Transverse colon (tissue), 4 donors: ENCODE measurements around the gene ABO. TPM values are rescaled to one million over a fixed set of nuclear protein-coding genes. Genes with fewer than 3 reads are reported as not detected.
"Not testable (repeated sequence)": the region's sequence is repeated elsewhere in the genome, so short reads cannot be mapped to it uniquely, and the experiment has no call there.

Experiments used
- DNase-seq: peaks from one replicate; pipeline ENCODE4 v3.0.0-alpha.2; 2019
- H3K27ac ChIP-seq, 4 donors: fragments of 200-600 bp; sonication (generic); 2 replicates each; pipeline ENCODE4 v1.5.1; 2016 to 2018; ENCODE audit warnings: inconsistent platforms in 4 of 4
- H3K27me3 ChIP-seq: fragments of 200-600 bp; sonication (generic); 2 replicates; pipeline ENCODE4 v1.5.1; 2017; ENCODE audit warnings: inconsistent platforms
- H3K36me3 ChIP-seq, 4 donors: fragments of 200-600 bp; sonication (generic); 2 replicates each; pipeline ENCODE4 v1.5.1; 2017 to 2019; ENCODE audit warnings: inconsistent platforms in 4 of 4
- H3K4me1 ChIP-seq, 4 donors: fragments of 200-600 bp; sonication (generic); 2 replicates each; pipeline ENCODE4 v1.5.1; 2017 to 2020; ENCODE audit warnings: inconsistent platforms in 4 of 4
- H3K4me3 ChIP-seq, 4 donors: fragments of 200-600 bp; sonication (generic); 1 replicate in 1 of 4; 2 replicates in 3 of 4; pipeline versions ENCODE4 v1.5.1 to v1.6.1; 2017 to 2019; ENCODE audit warnings: inconsistent platforms in 4 of 4
- H3K9me3 ChIP-seq, 2 donors: fragments of 200-600 bp; sonication (generic); 2 replicates each; pipeline ENCODE4 v1.5.1; 2017 to 2019; ENCODE audit warnings: inconsistent platforms in 2 of 2
- CTCF ChIP-seq, 5 experiments: fragments of 200-600 bp in 3 of 5; fragments of 450-650 bp in 2 of 5; sonication (generic) in 3 of 5; IDR thresholded peaks; 1 replicate in 2 of 5; 2 replicates in 3 of 5; pipeline ENCODE4 v1.5.1; 2016 to 2017; ENCODE audit warnings: antibody characterized with exemption in 5 of 5, inconsistent platforms in 3 of 5, mild to moderate bottlenecking in 2 of 5, moderate library complexity in 1 of 5
- EP300 ChIP-seq: sonication (generic); formaldehyde crosslinking; IDR thresholded peaks from one replicate; pipeline ENCODE4 v1.6.1; 2017; ENCODE audit warnings: antibody characterized with exemption, low read depth
- POLR2A ChIP-seq: fragments of 450-650 bp; IDR thresholded peaks from one replicate; pipeline ENCODE4 v1.6.1; 2016; ENCODE audit warnings: antibody characterized with exemption, mild to moderate bottlenecking, moderate library complexity
- POLR2AphosphoS5 ChIP-seq, 3 donors: sonication (generic); formaldehyde crosslinking; IDR thresholded peaks; one replicate each; pipeline ENCODE4 v1.6.1; 2016; ENCODE audit warnings: antibody characterized with exemption in 3 of 3
- WGBS, 2 donors: methylation state at CpG; one replicate each; pipeline ENCODE4 v1.1.5; 2018; ENCODE audit warnings: low coverage in 1 of 2; 5-methylcytosine and 5-hydroxymethylcytosine counted together
- in situ Hi-C, 4 donors: fragments of 200-750 bp; cut with MboI; loops; one replicate each; pipeline versions ENCODE4 v1.15.0 to v1.15.1; 2017; ENCODE audit warnings: low sequenced_read_pairs in 3 of 4, low pct_ligation_motif_present in 1 of 4, low pct_unique_long_range_greater_than_20kb in 1 of 4
- intact Hi-C: fragments of 100-400 bp; cut with DNase I; formaldehyde crosslinking; loops from one replicate; pipeline ENCODE4 v1.15.1; 2023; ENCODE audit warnings: low total_unique reads
- total RNA-seq, 4 donors: library from RNA; depleted of rRNA; stranded (reverse); fragments of >200 nt; gene quantifications; one replicate each; pipeline ENCODE4 v1.1.0, GENCODE V29; 2016

ABO gene
- total RNA-seq, 4 donors from 2014 or later, result 77.4 to 199 (median 141) TPM

DNA sequence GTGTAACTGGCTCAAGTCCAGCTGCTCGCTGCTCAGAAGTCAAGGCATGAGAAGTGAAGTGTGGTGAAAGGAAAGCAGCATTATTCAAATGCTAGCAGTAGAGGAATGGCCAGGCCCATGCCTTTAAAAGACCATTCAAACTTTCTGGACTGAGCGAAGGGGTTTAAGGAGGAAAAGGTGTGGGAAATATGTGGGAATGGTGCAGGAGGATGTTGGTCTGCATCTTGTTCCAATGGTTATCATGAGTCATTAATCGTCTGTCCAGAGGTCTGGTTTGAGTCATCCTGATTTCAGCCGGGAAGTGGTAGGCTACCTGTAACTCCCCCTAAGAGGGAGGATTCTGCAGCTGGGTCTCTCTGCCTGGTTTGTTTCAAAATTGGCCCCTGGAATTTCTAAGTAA is 60.7 kb downstream of the ABO start:
- H3K4me1 ChIP-seq, H3K4me3 ChIP-seq, DNase-seq, H3K36me3 ChIP-seq, H3K27ac ChIP-seq, in situ Hi-C loops, intact Hi-C loops, H3K9me3 ChIP-seq: not testable (repeated sequence)
- WGBS, 2 donors, result 33 to 59% methylated on average over 1 to 4 of the region's 4 CpGs
- peaks cover 17% of the 10 kb centered on the region for H3K27me3 ChIP-seq

DNA sequence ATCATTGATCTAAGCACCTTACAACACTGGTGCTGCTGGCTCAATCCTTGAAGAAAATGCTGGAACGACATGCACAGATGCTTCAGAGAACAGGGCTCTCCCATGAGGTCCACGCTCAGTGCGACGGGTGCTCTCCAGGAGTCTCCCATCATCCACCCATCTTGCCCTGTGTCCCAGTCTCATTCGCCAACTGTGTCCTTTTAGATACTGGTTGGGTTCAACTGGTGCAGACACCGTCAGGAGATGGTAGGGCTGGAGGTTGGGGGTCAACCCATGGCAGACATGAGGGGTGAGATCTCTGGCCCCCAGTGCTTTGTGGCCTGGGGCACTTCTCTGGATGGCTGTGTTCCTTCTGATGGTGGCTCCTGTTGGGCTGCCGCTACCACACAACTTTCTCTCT is 64.4 kb downstream of the ABO start:
- TF ChIP-seq POLR2A, result no peak
- TF ChIP-seq CTCF (IDR thresholded peaks at IDR 0.05), result no peak
- TF ChIP-seq EP300, result no peak
- no peak for TF ChIP-seq POLR2AphosphoS5 (IDR thresholded peaks at IDR 0.05)

GRCh38 chr9:133210202-133210532 is 64.8 kb downstream of the ABO start:
- intact Hi-C loops, result no loop called here
- Histone ChIP-seq H3K4me1 (no peaks in the 10 kb centered on the region), H3K4me3 (no peak overlapping the region), H3K27me3 (peaks cover 12% of the 10 kb centered on the region), H3K27ac (no peak overlapping the region), H3K36me3 (no peaks in the 10 kb centered on the region), H3K9me3 (no peaks in the 10 kb centered on the region)
- TF ChIP-seq POLR2AphosphoS5 (IDR thresholded peaks at IDR 0.05), result no peak
- no peak for TF ChIP-seq POLR2A
- TF ChIP-seq CTCF (IDR thresholded peaks at IDR 0.05), result no peak
- no peak for TF ChIP-seq EP300
- in situ Hi-C loops, result no loop called here
- WGBS, 2 donors, result 43% methylated on average over 7 of the region's 7 CpGs; no CpG with 5 or more reads in 1 of the 2 donors
- DNase-seq, result no peak

More for the DNA sequence above, 64.4 kb downstream of the ABO start:
- intact Hi-C loops, result no loop called here
- Histone ChIP-seq H3K4me1 (no peaks in the 10 kb centered on the region), H3K36me3 (no peaks in the 10 kb centered on the region), H3K4me3 (no peak overlapping the region), H3K9me3 (no peaks in the 10 kb centered on the region), H3K27ac (no peak overlapping the region), H3K27me3 (peaks cover 17% of the 10 kb centered on the region)
- in situ Hi-C loops, result no loop called here
- no peak for DNase-seq
- WGBS, 2 donors, result 84% methylated on average over 7 of the region's 7 CpGs; no CpG with 5 or more reads in 1 of the 2 donors

- intact Hi-C loops, DNase-seq, H3K4me3 ChIP-seq, H3K27ac ChIP-seq, H3K27me3 ChIP-seq, in situ Hi-C loops, H3K36me3 ChIP-seq, H3K9me3 ChIP-seq, H3K4me1 ChIP-seq: not testable (repeated sequence)
- 73% methylated on average over 28 of the region's 29 CpGs; no CpG with 5 or more reads in 1 of the 2 donors for WGBS, 2 donors
Observed at GRCh38 chr9:133209327-133210201, 65.4 kb downstream of the ABO start.

DNA sequence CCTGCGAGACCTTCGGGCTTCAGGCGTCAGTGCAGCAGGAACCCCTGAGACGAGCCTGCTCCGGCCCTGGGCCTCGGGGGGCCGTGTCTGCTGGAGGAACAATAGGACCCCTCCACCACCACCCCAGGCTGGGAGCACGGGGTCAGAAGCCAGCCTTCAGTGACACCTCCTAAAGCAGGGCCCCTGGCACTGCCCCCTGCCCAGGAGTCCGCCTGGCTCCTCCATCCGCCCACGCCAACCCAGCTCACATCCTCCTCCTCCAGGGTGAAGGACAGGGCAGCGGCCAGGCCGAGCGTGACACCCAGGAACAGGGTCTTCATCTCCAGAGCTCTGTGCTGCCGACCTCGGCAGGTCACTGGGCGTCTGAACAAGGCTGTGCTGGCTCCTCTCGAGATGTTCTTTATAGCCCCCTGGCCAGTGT is 66.1 kb downstream of the ABO start, which contains the start of gene OBP2B:
TSS of gene OBP2B (minus strand) at position 371 of the 421 bp plus-strand sequence. CDS start at position 320, 51 bp downstream.
- in situ Hi-C loops, H3K27ac ChIP-seq: not testable (repeated sequence)
- WGBS, 2 donors, result no CpG with 5 or more reads among the region's 18 CpGs

GRCh38 chr9:133208171-133208879 is 66.7 kb downstream of the ABO start:
- H3K4me1 ChIP-seq, DNase-seq, intact Hi-C loops, H3K27ac ChIP-seq, H3K4me3 ChIP-seq, H3K9me3 ChIP-seq, H3K27me3 ChIP-seq, in situ Hi-C loops, H3K36me3 ChIP-seq: not testable (repeated sequence)
- 93% methylated on average over 13 of the region's 16 CpGs; no CpG with 5 or more reads in 1 of the 2 donors for WGBS, 2 donors

More for the DNA sequence above, 66.1 kb downstream of the ABO start, which contains the start of gene OBP2B:
- H3K9me3 ChIP-seq, intact Hi-C loops, H3K36me3 ChIP-seq, DNase-seq, H3K4me1 ChIP-seq, H3K4me3 ChIP-seq, H3K27me3 ChIP-seq: not testable (repeated sequence)
